HepG2 (cell line): ENCODE measurements around the gene AGAP1. TPM values are rescaled to one million over a fixed set of nuclear protein-coding genes. Genes with fewer than 3 reads are reported as not detected.

Experiments used
- ATAC-seq: fragments of 200-7000 bp; cut with Tn5 transposase; 3 replicates; pipeline ENCODE4 v1.9.1; 2020; ENCODE audit warnings: mild to moderate bottlenecking, moderate library complexity
- BruUV-seq: library from RNA; stranded (reverse); fragments of 400-500 nt; replicated peaks from 2 replicates; lab custom pipeline; 2021; lab: Mats Ljungman, UMichigan
- CTCF ChIA-PET: fragments of 300-600 bp; formaldehyde crosslinking; extraction: SDS; loops from one replicate; lab custom pipeline; 2021; ENCODE audit warnings: low total read pairs, inconsistent platforms, low intra/inter-chr PET ratio; lab: Yijun Ruan, JAX
- POLR2A ChIA-PET: fragments of 350-600 bp; sonication (Branson Sonifier 250); formaldehyde crosslinking; loops from one replicate; lab custom pipeline; 2020; ENCODE audit warnings: antibody characterized with exemption, inconsistent platforms; lab: Yijun Ruan, JAX
- DNase-seq: peaks from one replicate; pipeline ENCODE4 v3.0.0-alpha.2; 2015; ENCODE audit warnings: low spot score
- FAIRE-seq: peaks from 3 replicates; lab custom pipeline; 2011; peaks lifted over from hg19 to GRCh38; lab: Jason Lieb, UNC
- H2AFZ ChIP-seq: one replicate; pipeline ENCODE4 v1.6.1; 2011; ENCODE audit warnings: low read length, inconsistent platforms
- H3K27ac ChIP-seq: fragments of 300-600 bp; 3 replicates; pipeline ENCODE4 v1.8.0; 2011; ENCODE audit warnings: mixed run types, mild to moderate bottlenecking, mixed read lengths, low read length, inconsistent platforms; ENCODE audit not compliant: insufficient read depth; ENCODE audit errors: extremely low read length
- H3K27me3 ChIP-seq, 2 experiments: fragments of 200-600 bp in 1 of 2; 2 replicates in 1 of 2; 3 replicates in 1 of 2; pipeline versions ENCODE4 v1.6.0 to v1.8.0; 2011; ENCODE audit warnings: low read length in 2 of 2, mild to moderate bottlenecking in 2 of 2, moderate library complexity in 2 of 2, inconsistent platforms in 1 of 2; ENCODE audit not compliant: insufficient read depth in 2 of 2, control insufficient read depth in 1 of 2
- H3K36me3 ChIP-seq, 2 experiments: fragments of 200-600 bp in 1 of 2; replicated peaks in 1 of 2; 2 replicates in 1 of 2; 3 replicates in 1 of 2; pipeline versions ENCODE4 v1.5.1 to v1.8.0; 2011; ENCODE audit warnings: low read length in 2 of 2, inconsistent platforms in 1 of 2; ENCODE audit not compliant: insufficient read depth in 2 of 2, control insufficient read depth in 1 of 2
- H3K4me1 ChIP-seq: 2 replicates; pipeline ENCODE4 v1.5.1; 2012; ENCODE audit warnings: low read length, inconsistent platforms; ENCODE audit not compliant: insufficient read depth
- H3K4me2 ChIP-seq: 2 replicates; pipeline ENCODE4 v1.6.0; 2011; ENCODE audit warnings: low read depth, low read length, inconsistent platforms
- H3K4me3 ChIP-seq, 3 experiments: fragments of 200-600 bp in 1 of 3; sonication (generic), shearing (Covaris generic) in 1 of 3; replicated peaks in 1 of 3; 2 replicates each; pipeline ENCODE4 v1.5.1; 2011 to 2016; ENCODE audit warnings: low read length in 3 of 3, inconsistent platforms in 2 of 3, low read depth in 2 of 3, mild to moderate bottlenecking in 2 of 3, control low read depth in 1 of 3, mixed read lengths in 1 of 3; ENCODE audit not compliant: insufficient read depth in 1 of 3
- H3K79me2 ChIP-seq: one replicate; pipeline ENCODE4 v1.6.1; 2011; ENCODE audit warnings: low read length, inconsistent platforms; ENCODE audit not compliant: insufficient read depth
- H3K9ac ChIP-seq: 2 replicates; pipeline ENCODE4 v1.6.0; 2011; ENCODE audit warnings: mild to moderate bottlenecking, low read depth, low read length, inconsistent platforms; ENCODE audit not compliant: insufficient read depth
- H3K9me3 ChIP-seq: 2 replicates; pipeline ENCODE4 v1.5.1; 2012; ENCODE audit warnings: mild to moderate bottlenecking, low read length
- H4K20me1 ChIP-seq: 2 replicates; pipeline ENCODE4 v1.6.0; 2011; ENCODE audit warnings: inconsistent platforms, mild to moderate bottlenecking, low read length, moderate library complexity; ENCODE audit not compliant: insufficient read depth
- DNMT1 ChIP-seq: sonication (generic); formaldehyde crosslinking; IDR thresholded peaks from 2 replicates; pipeline ENCODE4 v1.5.1; 2020; ENCODE audit warnings: mild to moderate bottlenecking, missing genetic modification reagents
- DR1 ChIP-seq: sonication (generic); formaldehyde crosslinking; IDR thresholded peaks from 2 replicates; pipeline ENCODE4 v1.8.0; 2021; ENCODE audit warnings: mild to moderate bottlenecking, missing genetic modification reagents, inconsistent platforms
- EHMT2 ChIP-seq: fragments of 200-600 bp; sonication (generic); IDR thresholded peaks from 2 replicates; pipeline ENCODE4 v1.7.0; 2017; ENCODE audit warnings: antibody characterized with exemption, low read depth, low read length, borderline replicate concordance
- HNRNPH1 ChIP-seq: fragments of 200-400 bp; formaldehyde crosslinking; optimal IDR thresholded peaks from 2 replicates; pipeline ENCODE3; 2017; ENCODE audit warnings: mild to moderate bottlenecking, low read depth, low read length
- HNRNPLL ChIP-seq: fragments of 200-400 bp; formaldehyde crosslinking; IDR thresholded peaks from 2 replicates; pipeline ENCODE4 v1.6.1; 2017; ENCODE audit warnings: mild to moderate bottlenecking, low read depth, low read length; ENCODE audit not compliant: poor library complexity, severe bottlenecking
- NR3C1 ChIP-seq: sonication (generic); formaldehyde crosslinking; IDR thresholded peaks from 2 replicates; pipeline ENCODE4 v1.4.0; 2020; ENCODE audit warnings: missing genetic modification reagents
- PAWR ChIP-seq: sonication (generic); formaldehyde crosslinking; IDR thresholded peaks from 2 replicates; pipeline ENCODE4 v1.4.0; 2020; ENCODE audit warnings: missing genetic modification reagents, mild to moderate bottlenecking, borderline replicate concordance
- PRDM10 ChIP-seq: sonication (generic); formaldehyde crosslinking; IDR thresholded peaks from 2 replicates; pipeline ENCODE4 v1.4.0; 2020; ENCODE audit warnings: low read depth, missing genetic modification reagents
- TMF1 ChIP-seq: sonication (generic); formaldehyde crosslinking; IDR thresholded peaks from 2 replicates; pipeline ENCODE4 v1.8.1; 2022; ENCODE audit warnings: low read depth, missing genetic modification reagents
- ZFP36L1 ChIP-seq: sonication (generic); formaldehyde crosslinking; IDR thresholded peaks from 2 replicates; pipeline ENCODE4 v1.8.0; 2022; ENCODE audit warnings: mild to moderate bottlenecking, missing genetic modification reagents, moderate library complexity
- ZNF276 ChIP-seq: sonication (generic); formaldehyde crosslinking; IDR thresholded peaks from 2 replicates; pipeline ENCODE4 v1.4.0; 2020; ENCODE audit warnings: mild to moderate bottlenecking, low read depth, missing genetic modification reagents
- ZNF460 ChIP-seq: sonication (generic); formaldehyde crosslinking; IDR thresholded peaks from 2 replicates; pipeline ENCODE4 v1.5.1; 2020; ENCODE audit warnings: missing genetic modification reagents, mild to moderate bottlenecking, borderline replicate concordance
- ZNF678 ChIP-seq: sonication (generic); formaldehyde crosslinking; IDR thresholded peaks from 2 replicates; pipeline ENCODE4 v1.4.0; 2020; ENCODE audit warnings: mild to moderate bottlenecking, missing genetic modification reagents
- ZNF749 ChIP-seq: sonication (generic); formaldehyde crosslinking; IDR thresholded peaks from 2 replicates; pipeline ENCODE4 v1.8.0; 2022; ENCODE audit warnings: mild to moderate bottlenecking, missing genetic modification reagents, moderate library complexity, borderline replicate concordance
- ZNF773 ChIP-seq: sonication (generic); formaldehyde crosslinking; IDR thresholded peaks from 2 replicates; pipeline ENCODE4 v1.4.0; 2020; ENCODE audit warnings: missing genetic modification reagents, borderline replicate concordance
- ZSCAN12 ChIP-seq: sonication (generic); formaldehyde crosslinking; IDR thresholded peaks from 2 replicates; pipeline ENCODE4 v1.9.0; 2021; ENCODE audit warnings: mild to moderate bottlenecking, missing genetic modification reagents
- WGBS: methylation state at CpG from one replicate; pipeline ENCODE4 v1.1.6; 2017; ENCODE audit warnings: low lambda C conversion rate; 5-methylcytosine and 5-hydroxymethylcytosine counted together
- in situ Hi-C: cut with HindIII; loops from 2 replicates; pipeline ENCODE4 v1.10.0; 2017; ENCODE audit warnings: low pct_unique_long_range_greater_than_20kb; ENCODE audit not compliant: extremely low pct_ligation_motif_present
- intact Hi-C: fragments of 100-400 bp; cut with micrococcal nuclease; formaldehyde crosslinking; loops from one replicate; pipeline ENCODE4 v1.10.0; 2022; ENCODE audit not compliant: unreplicated experiment
- polyA plus RNA-seq, 8 experiments: library from polyadenylated mRNA; depleted of rRNA in 3 of 8; stranded (reverse) in 7 of 8; unstranded in 1 of 8; fragments of >200 nt; fragmentation: Illumina TruSeq in 4 of 8; extraction: Trizol in 4 of 8; gene quantifications; 2 replicates each; pipeline versions ENCODE4 v1.2.1 to v1.2.3, GENCODE V29; 2011 to 2016; ENCODE audit warnings: low read depth in 4 of 8, missing spikeins in 1 of 8, mixed read lengths in 1 of 8; ENCODE audit not compliant: insufficient read depth in 1 of 8
- total RNA-seq, 5 experiments: library from RNA; depleted of rRNA; stranded (reverse); fragments of >200 nt; fragmentation: Illumina TruSeq; extraction: Trizol; gene quantifications; 2 replicates each; pipeline ENCODE4 v1.2.3, GENCODE V29; 2016; ENCODE audit warnings: low read depth in 1 of 5

AGAP1 gene
- total and polyA plus RNA-seq, 2 of the 13 experiments (the other 11 are each of a cell fraction or from before 2014, with no cell fraction given), result 21.2 to 32.7 TPM

GRCh38 chr2:235721625-235722024, 227.8 kb downstream of the AGAP1 start:
- POLR2A ChIA-PET, result no interaction called here

More at GRCh38 chr2:235721625-235722024, 227.8 kb downstream of the AGAP1 start:
- BruUV-seq, result no TSS peak
- Histone ChIP-seq H3K9me3 (no peaks in the 10 kb centered on the region), H3K9ac (no peak overlapping the region)
- in situ Hi-C loops, result no loop called here
- intact Hi-C loops, result no loop called here
- TF ChIP-seq ZSCAN12 (CRISPR knock-in tag), result no peak
- TF ChIP-seq ZFP36L1, result no peak
- no peak for TF ChIP-seq ZNF460 (CRISPR knock-in tag)
- no peak for TF ChIP-seq ZNF773 (CRISPR knock-in tag)
- TF ChIP-seq DNMT1, result no peak
- TF ChIP-seq TMF1 (CRISPR knock-in tag), result no peak
- TF ChIP-seq DR1 (CRISPR knock-in tag), result no peak
- TF ChIP-seq ZNF678, result no peak
- no peak for TF ChIP-seq NR3C1 (CRISPR knock-in tag)
- TF ChIP-seq ZNF276 (CRISPR knock-in tag), result no peak
- TF ChIP-seq PAWR (CRISPR knock-in tag), result no peak
- no peak for TF ChIP-seq EHMT2
- no peak for TF ChIP-seq PRDM10 (CRISPR knock-in tag)
- TF ChIP-seq HNRNPLL, result no peak
- no peak for TF ChIP-seq ZNF749 (CRISPR knock-in tag)
- no peak for TF ChIP-seq HNRNPH1
- TF ChIP-seq, all 625 proteins: peak for 0
- WGBS, result 98% methylated on average over 3 of the region's 3 CpGs
- CTCF ChIA-PET, result no interaction called here
- H3K27me3 ChIP-seq, result no peaks in the 10 kb centered on the region
- FAIRE-seq (no peak), DNase-seq (no peak), ATAC-seq (no peak)
- H3K4me2 ChIP-seq, result no peak overlapping the region
- peaks cover 30% of the 10 kb centered on the region for H3K4me1 ChIP-seq
- H3K79me2 ChIP-seq, result no peaks in the 10 kb centered on the region
- H2AFZ ChIP-seq, result no peak overlapping the region
- H3K4me3 ChIP-seq, result no peak overlapping the region
- H3K36me3 ChIP-seq, result peaks cover 9 to 38% of the 10 kb centered on the region in 2 experiments
- no peak overlapping the region for H3K27ac ChIP-seq
- no peaks in the 10 kb centered on the region for H4K20me1 ChIP-seq
